DOHH2 (cell line): ENCODE measurements around the gene ZKSCAN3.

Source experiments
- EZH2phosphoT487 ChIP-seq: fragments of 200-600 bp; sonication (generic); IDR thresholded peaks from 2 replicates; pipeline ENCODE4 v1.6.1; 2017; ENCODE audit warnings: borderline replicate concordance, mild to moderate bottlenecking, antibody characterized with exemption, low read length, moderate library complexity, mixed read lengths
- TF ChIP-seq, protein P1 (sequence below): fragments of 200-600 bp; sonication (generic); IDR thresholded peaks from one replicate; pipeline ENCODE4 v1.5.1; 2014; ENCODE audit warnings: antibody characterized with exemption, mild to moderate bottlenecking, low read depth, low read length; ENCODE audit not compliant: poor library complexity, severe bottlenecking

DNA sequence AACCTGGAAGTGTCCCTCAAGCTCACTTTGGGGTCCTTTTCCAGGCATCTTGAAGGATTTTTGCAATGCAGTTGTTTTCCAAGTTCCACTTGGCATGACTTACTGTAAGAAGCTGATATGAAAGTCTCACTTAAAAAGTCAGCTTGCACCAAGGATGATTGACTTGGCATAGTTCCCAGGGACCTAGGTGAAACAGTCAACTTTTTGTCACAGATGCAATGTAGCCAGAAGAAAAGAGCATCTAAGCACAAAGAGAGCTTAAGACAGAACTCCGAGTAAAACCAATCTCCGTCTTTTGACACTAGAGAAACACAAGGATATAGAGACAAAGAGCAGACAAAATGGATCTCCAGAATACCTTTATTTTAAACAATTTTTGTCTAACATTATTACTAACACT lies 52.5 kb downstream of the ZKSCAN3 start:
- TF ChIP-seq, protein P1, sequence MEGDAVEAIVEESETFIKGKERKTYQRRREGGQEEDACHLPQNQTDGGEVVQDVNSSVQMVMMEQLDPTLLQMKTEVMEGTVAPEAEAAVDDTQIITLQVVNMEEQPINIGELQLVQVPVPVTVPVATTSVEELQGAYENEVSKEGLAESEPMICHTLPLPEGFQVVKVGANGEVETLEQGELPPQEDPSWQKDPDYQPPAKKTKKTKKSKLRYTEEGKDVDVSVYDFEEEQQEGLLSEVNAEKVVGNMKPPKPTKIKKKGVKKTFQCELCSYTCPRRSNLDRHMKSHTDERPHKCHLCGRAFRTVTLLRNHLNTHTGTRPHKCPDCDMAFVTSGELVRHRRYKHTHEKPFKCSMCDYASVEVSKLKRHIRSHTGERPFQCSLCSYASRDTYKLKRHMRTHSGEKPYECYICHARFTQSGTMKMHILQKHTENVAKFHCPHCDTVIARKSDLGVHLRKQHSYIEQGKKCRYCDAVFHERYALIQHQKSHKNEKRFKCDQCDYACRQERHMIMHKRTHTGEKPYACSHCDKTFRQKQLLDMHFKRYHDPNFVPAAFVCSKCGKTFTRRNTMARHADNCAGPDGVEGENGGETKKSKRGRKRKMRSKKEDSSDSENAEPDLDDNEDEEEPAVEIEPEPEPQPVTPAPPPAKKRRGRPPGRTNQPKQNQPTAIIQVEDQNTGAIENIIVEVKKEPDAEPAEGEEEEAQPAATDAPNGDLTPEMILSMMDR = no peak
- TF ChIP-seq EZH2phosphoT487 = no peak
